Neural progenitor cell (in vitro differentiated cells): ENCODE measurements around the gene PAPOLB. TPM values are rescaled to one million over a fixed set of nuclear protein-coding genes. Genes with fewer than 3 reads are reported as not detected.

Experiments used
- DNase-seq: peaks from one replicate; pipeline ENCODE4 v3.0.0-alpha.2; 2016; ENCODE audit warnings: low spot score
- H2AFZ ChIP-seq: fragments of 200-600 bp; sonication (generic); replicated peaks from 2 replicates; pipeline ENCODE4 v1.6.1; 2016; ENCODE audit warnings: antibody characterized with exemption
- H3F3A ChIP-seq: fragments of 200-600 bp; sonication (generic); 2 replicates; pipeline ENCODE4 v1.6.1; 2016; ENCODE audit warnings: antibody characterized with exemption, low read depth
- H3K27ac ChIP-seq: fragments of 200-600 bp; sonication (generic); 2 replicates; pipeline ENCODE4 v1.5.1; 2016; ENCODE audit warnings: mild to moderate bottlenecking
- H3K27me3 ChIP-seq: fragments of 200-600 bp; sonication (generic); 2 replicates; pipeline ENCODE4 v1.6.1; 2016; ENCODE audit warnings: mild to moderate bottlenecking, moderate library complexity
- H3K36me3 ChIP-seq: fragments of 200-600 bp; sonication (generic); 2 replicates; pipeline ENCODE4 v1.5.1; 2016
- H3K4me1 ChIP-seq: fragments of 200-600 bp; sonication (generic); 2 replicates; pipeline ENCODE4 v1.6.1; 2016; ENCODE audit warnings: mixed run types
- H3K4me2 ChIP-seq: fragments of 200-600 bp; sonication (generic); 2 replicates; pipeline ENCODE4 v1.6.1; 2016
- H3K4me3 ChIP-seq: fragments of 200-600 bp; sonication (generic); 2 replicates; pipeline ENCODE4 v1.5.1; 2016
- H3K79me2 ChIP-seq: fragments of 200-600 bp; sonication (generic); 2 replicates; pipeline ENCODE4 v1.6.1; 2016; ENCODE audit warnings: low read depth
- H3K9ac ChIP-seq: fragments of 200-600 bp; sonication (generic); 2 replicates; pipeline ENCODE4 v1.6.1; 2016
- H3K9me3 ChIP-seq: fragments of 200-600 bp; sonication (generic); 2 replicates; pipeline ENCODE4 v1.5.1; 2016; ENCODE audit warnings: low read depth
- H4K20me1 ChIP-seq: fragments of 200-600 bp; sonication (generic); 2 replicates; pipeline ENCODE4 v1.6.1; 2016; ENCODE audit warnings: low read depth
- H3K27ac Mint-ChIP-seq: 3 replicates; pipeline ENCODE4 v1.8.0; 2021; ENCODE audit warnings: mixed read lengths
- H3K27me3 Mint-ChIP-seq: 2 replicates; pipeline ENCODE4 v1.8.0; 2022; ENCODE audit warnings: low read depth, mild to moderate bottlenecking, inconsistent platforms, moderate library complexity, mixed read lengths; ENCODE audit not compliant: insufficient read depth
- H3K36me3 Mint-ChIP-seq: 3 replicates; pipeline ENCODE4 v1.8.0; 2021; ENCODE audit warnings: mixed read lengths
- H3K4me1 Mint-ChIP-seq: 3 replicates; pipeline ENCODE4 v1.8.0; 2021; ENCODE audit warnings: mixed read lengths
- H3K4me3 Mint-ChIP-seq: 3 replicates; pipeline ENCODE4 v1.8.0; 2021; ENCODE audit warnings: mild to moderate bottlenecking, moderate library complexity, mixed read lengths
- H3K9me3 Mint-ChIP-seq: 3 replicates; pipeline ENCODE4 v1.8.0; 2020; ENCODE audit warnings: mixed read lengths
- EZH2 ChIP-seq: fragments of 200-600 bp; sonication (generic); IDR thresholded peaks from 2 replicates; pipeline ENCODE4 v1.6.1; 2017; ENCODE audit warnings: antibody characterized with exemption, mild to moderate bottlenecking, moderate library complexity
- EZH2phosphoT487 ChIP-seq: fragments of 200-600 bp; sonication (generic); IDR thresholded peaks from 2 replicates; pipeline ENCODE4 v1.6.1; 2017; ENCODE audit warnings: antibody characterized with exemption
- total RNA-seq: library from RNA; depleted of rRNA; stranded (reverse); fragments of >200 nt; gene quantifications from 2 replicates; pipeline ENCODE4 v1.2.3, GENCODE V29; 2015; ENCODE audit warnings: low replicate concordance
- TF ChIP-seq, protein P1 (sequence below): fragments of 200-600 bp; sonication (generic); IDR thresholded peaks from 2 replicates; pipeline ENCODE4 v1.5.1; 2017; ENCODE audit warnings: antibody characterized with exemption, mild to moderate bottlenecking

PAPOLB gene
- 0.06 TPM in 1 of 2 replicates, not detected in the other for total RNA-seq

DNA sequence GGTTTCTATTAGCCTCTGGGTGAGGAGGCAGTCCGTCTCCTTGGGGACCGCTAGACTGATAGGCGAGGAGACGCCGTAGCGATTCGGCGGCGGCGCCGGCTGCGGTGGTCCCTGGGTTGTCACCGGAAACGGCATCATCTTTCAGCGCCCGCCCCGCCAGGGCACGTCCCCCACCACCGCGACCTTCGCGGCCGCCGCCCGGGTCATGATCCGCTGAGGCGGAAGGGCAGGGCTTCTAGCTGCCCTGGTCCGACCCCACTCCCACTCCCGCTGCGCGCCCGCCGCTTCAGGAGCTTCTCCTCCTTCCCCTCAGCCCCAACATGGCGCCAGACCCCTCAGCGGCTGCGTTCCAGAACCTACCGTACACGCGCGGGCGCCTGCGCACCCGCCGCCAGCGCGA, at the start of gene PAPOLB:
Gene PAPOLB (minus strand): TSS at position 358 of the 400 bp plus-strand sequence. CDS start 220 bp downstream, at position 138.
- Histone ChIP-seq H3K9ac (no peak within 1 kb of the TSS), H3K4me1 (no peaks in the 10 kb centered on the region), H3K36me3 (no peaks in the 10 kb centered on the region), H4K20me1 (no peaks in the 10 kb centered on the region), H3K9me3 (no peaks in the 10 kb centered on the region), H2AFZ (no peak within 1 kb of the TSS), H3K4me2 (no peak within 1 kb of the TSS), H3K4me3 (no peak within 1 kb of the TSS), H3F3A (no peaks in the 10 kb centered on the region), H3K27ac (no peak within 1 kb of the TSS), H3K79me2 (no peaks in the 10 kb centered on the region), H3K27me3 (peaks cover 4% of the 10 kb centered on the region)
- Mint-ChIP-seq H3K36me3 (peaks cover 35% of the 10 kb centered on the region), H3K27me3 (peaks cover 2% of the 10 kb centered on the region), H3K4me3 (no peak within 1 kb of the TSS), H3K4me1 (no peaks in the 10 kb centered on the region), H3K9me3 (peaks cover 37% of the 10 kb centered on the region), H3K27ac (no peak within 1 kb of the TSS)
- TF ChIP-seq, protein P1, sequence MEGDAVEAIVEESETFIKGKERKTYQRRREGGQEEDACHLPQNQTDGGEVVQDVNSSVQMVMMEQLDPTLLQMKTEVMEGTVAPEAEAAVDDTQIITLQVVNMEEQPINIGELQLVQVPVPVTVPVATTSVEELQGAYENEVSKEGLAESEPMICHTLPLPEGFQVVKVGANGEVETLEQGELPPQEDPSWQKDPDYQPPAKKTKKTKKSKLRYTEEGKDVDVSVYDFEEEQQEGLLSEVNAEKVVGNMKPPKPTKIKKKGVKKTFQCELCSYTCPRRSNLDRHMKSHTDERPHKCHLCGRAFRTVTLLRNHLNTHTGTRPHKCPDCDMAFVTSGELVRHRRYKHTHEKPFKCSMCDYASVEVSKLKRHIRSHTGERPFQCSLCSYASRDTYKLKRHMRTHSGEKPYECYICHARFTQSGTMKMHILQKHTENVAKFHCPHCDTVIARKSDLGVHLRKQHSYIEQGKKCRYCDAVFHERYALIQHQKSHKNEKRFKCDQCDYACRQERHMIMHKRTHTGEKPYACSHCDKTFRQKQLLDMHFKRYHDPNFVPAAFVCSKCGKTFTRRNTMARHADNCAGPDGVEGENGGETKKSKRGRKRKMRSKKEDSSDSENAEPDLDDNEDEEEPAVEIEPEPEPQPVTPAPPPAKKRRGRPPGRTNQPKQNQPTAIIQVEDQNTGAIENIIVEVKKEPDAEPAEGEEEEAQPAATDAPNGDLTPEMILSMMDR: no peak
- TF ChIP-seq EZH2phosphoT487 (no peak), EZH2 (no peak)
- DNase-seq: no peak

DNA sequence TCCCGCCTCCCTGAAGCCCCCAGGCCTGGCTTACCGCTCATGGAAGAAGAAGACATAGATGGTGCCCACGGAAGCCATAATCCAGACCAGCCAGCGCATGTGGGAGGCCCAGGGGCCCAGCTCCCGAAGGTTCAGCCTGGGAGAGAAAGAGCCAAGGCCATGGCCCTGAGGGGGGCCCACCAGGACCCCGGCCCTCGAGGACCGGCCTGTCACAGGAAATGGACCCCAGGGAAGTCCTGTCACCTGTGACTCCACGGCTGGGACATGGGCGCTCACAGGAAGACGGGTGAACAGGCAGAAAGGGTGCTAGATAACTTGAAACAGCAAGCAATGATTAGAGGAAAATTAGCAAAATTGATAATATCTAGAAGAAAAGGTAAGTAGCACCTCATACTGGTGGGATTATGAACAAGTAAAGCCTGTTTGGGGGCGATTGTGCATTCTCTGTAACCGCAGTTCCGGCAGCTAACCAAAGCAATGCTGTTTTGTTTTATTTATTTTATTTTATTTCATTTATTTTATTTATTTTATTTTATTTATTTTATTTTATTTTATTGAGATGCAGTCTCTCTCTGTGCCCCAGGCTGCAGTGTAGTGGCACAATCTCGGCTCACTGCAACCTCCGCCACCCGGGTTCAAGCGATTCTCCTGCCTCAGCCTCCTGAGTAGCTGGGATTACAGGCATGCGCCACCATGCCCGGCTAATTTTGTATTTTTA, 49.4 kb upstream of the PAPOLB start:
- H3K27me3 Mint-ChIP-seq: peaks cover 10% of the 10 kb centered on the region
- TF ChIP-seq, protein P1: no peak
- TF ChIP-seq EZH2 (no peak), EZH2phosphoT487 (no peak)
- no peak overlapping the region for H3K4me3 ChIP-seq
- H3K36me3 Mint-ChIP-seq: no peaks in the 10 kb centered on the region
- no peaks in the 10 kb centered on the region for H3F3A ChIP-seq
- no peak overlapping the region for H2AFZ ChIP-seq
- H3K27ac ChIP-seq: no peak overlapping the region
- H3K27ac Mint-ChIP-seq: no peak overlapping the region
- DNase-seq: no peak
- no peak overlapping the region for H3K9ac ChIP-seq
- H3K79me2 ChIP-seq: no peaks in the 10 kb centered on the region
- H3K9me3 ChIP-seq: no peaks in the 10 kb centered on the region
- no peaks in the 10 kb centered on the region for H3K36me3 ChIP-seq
- H3K4me1 Mint-ChIP-seq: no peaks in the 10 kb centered on the region
- no peaks in the 10 kb centered on the region for H4K20me1 ChIP-seq
- H3K4me1 ChIP-seq: no peaks in the 10 kb centered on the region
- H3K4me2 ChIP-seq: no peak overlapping the region
- H3K27me3 ChIP-seq: no peaks in the 10 kb centered on the region
- no peaks in the 10 kb centered on the region for H3K9me3 Mint-ChIP-seq
- no peak overlapping the region for H3K4me3 Mint-ChIP-seq

DNA sequence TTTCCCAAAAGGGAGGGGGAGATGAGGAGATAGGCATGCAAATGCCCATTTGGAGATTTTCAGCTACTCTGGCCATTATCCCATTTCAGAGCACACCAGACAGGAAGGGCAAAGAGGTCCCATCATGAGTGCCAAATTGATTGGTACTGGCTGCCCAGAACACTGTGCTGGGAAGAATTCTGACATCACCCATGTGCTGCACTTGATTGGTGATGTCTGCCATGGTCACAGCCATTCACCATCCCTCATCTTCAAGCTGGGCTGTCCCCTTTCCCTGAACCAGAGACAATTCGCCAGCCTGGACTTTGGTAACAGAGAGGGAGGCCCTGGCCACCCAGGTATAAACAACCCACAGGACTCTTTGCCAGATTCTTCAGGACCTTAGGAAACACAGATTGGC, 44.9 kb upstream of the PAPOLB start:
- Histone ChIP-seq H3K27ac (no peak overlapping the region), H3K36me3 (no peaks in the 10 kb centered on the region), H3K9ac (no peak overlapping the region), H3K4me2 (no peak overlapping the region), H3K79me2 (no peaks in the 10 kb centered on the region), H3K4me1 (no peaks in the 10 kb centered on the region), H2AFZ (no peak overlapping the region), H3K4me3 (no peak overlapping the region), H3K27me3 (peaks cover 9% of the 10 kb centered on the region), H3F3A (no peaks in the 10 kb centered on the region), H4K20me1 (no peaks in the 10 kb centered on the region), H3K9me3 (no peaks in the 10 kb centered on the region)
- Mint-ChIP-seq H3K4me3 (no peak overlapping the region), H3K4me1 (no peaks in the 10 kb centered on the region), H3K9me3 (no peaks in the 10 kb centered on the region), H3K27ac (no peak overlapping the region), H3K27me3 (peaks cover 19% of the 10 kb centered on the region), H3K36me3 (no peaks in the 10 kb centered on the region)
- TF ChIP-seq, protein P1: no peak
- DNase-seq: no peak
